Activated CD8-positive, alpha-beta memory T cell treated with anti-CD3 and anti-CD28 coated beads, Interleukin-2, amount 10 ng/mL, durations not matched to agents 7 days and 5 days (primary cell): Measurements from ENCODE around the gene MRTO4. TPM values are rescaled to one million over a fixed set of nuclear protein-coding genes. Genes with fewer than 3 reads are reported as not detected.
"Not testable (repeated sequence)": the region's sequence is repeated elsewhere in the genome, so short reads cannot be mapped to it uniquely, and the experiment has no call there.

Source experiments
- ATAC-seq: fragments of 150-1000 bp; cut with Tn5 transposase; one replicate; pipeline ENCODE4 v1.10.0; 2021; ENCODE audit warnings: moderate library complexity
- CTCF ChIA-PET: fragments of 350-600 bp; sonication (Branson Sonifier 250); formaldehyde crosslinking; loops from one replicate; lab custom pipeline; 2021; ENCODE audit warnings: antibody characterized with exemption; lab: Charles Lee
- DNase-seq: peaks from one replicate; pipeline ENCODE4 v3.0.0-alpha.2; 2020
- H3K27ac Mint-ChIP-seq: one replicate; pipeline ENCODE4 v1.8.0; 2021; ENCODE audit warnings: mild to moderate bottlenecking, mixed read lengths
- H3K27me3 Mint-ChIP-seq: one replicate; pipeline ENCODE4 v1.8.0; 2021; ENCODE audit warnings: mixed read lengths
- H3K36me3 Mint-ChIP-seq: one replicate; pipeline ENCODE4 v1.8.0; 2021; ENCODE audit warnings: mild to moderate bottlenecking, mixed read lengths
- H3K4me1 Mint-ChIP-seq: one replicate; pipeline ENCODE4 v1.8.0; 2021; ENCODE audit warnings: mixed read lengths
- H3K4me3 Mint-ChIP-seq: one replicate; pipeline ENCODE4 v1.8.0; 2021; ENCODE audit warnings: mild to moderate bottlenecking, moderate library complexity, mixed read lengths
- H3K9me3 Mint-ChIP-seq: one replicate; pipeline ENCODE4 v1.8.0; 2022; ENCODE audit warnings: low read depth, mixed read lengths
- total RNA-seq, 2 experiments: library from RNA; stranded (reverse); gene quantifications; one replicate each; pipeline ENCODE4 v1.2.3, GENCODE V29; 2021

The MRTO4 gene
- total RNA-seq, 2 experiments from 2014 or later = 36.2 to 59.3 TPM

DNA sequence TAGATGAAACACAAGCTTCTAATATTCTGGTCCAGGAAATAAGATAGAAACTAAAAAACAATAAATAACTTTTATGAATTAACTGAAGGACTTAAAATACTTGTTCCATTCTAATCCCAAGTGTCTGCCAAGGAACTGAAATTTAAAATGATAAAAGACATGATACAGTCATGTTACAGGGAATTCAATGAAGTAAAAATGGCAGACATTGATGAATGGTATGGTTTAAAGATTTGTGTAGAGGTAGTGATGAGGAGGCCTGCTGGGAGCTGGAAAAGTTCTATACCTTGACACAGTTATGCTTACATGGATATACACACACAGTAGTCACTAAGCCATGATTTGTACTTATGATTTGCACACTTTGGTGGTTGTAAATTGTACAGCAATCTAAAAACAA lies 39.4 kb upstream of the MRTO4 start:
- H3K4me1 Mint-ChIP-seq = peaks cover 67% of the 10 kb centered on the region
- ATAC-seq (no peak), DNase-seq (no peak)
- no peaks in the 10 kb centered on the region for H3K9me3 Mint-ChIP-seq
- peak overlapping the region; percentile 54 for H3K27ac Mint-ChIP-seq
- CTCF ChIA-PET = interaction anchor here (0.9 to 1.7 kb wide), 4 partner anchors 17 to 442 kb away, joined by 3 to 8 read pairs (median 3); no protein-coding TSS in a partner anchor
- peak overlapping the region; percentile 24 for H3K4me3 Mint-ChIP-seq
- peaks cover 23% of the 10 kb centered on the region for H3K36me3 Mint-ChIP-seq
- H3K27me3 Mint-ChIP-seq = no peaks in the 10 kb centered on the region

GRCh38 chr1:19213580-19213979 lies 38.0 kb upstream of the MRTO4 start:
- Mint-ChIP-seq H3K36me3 (peaks cover 32% of the 10 kb centered on the region), H3K4me3 (no peak overlapping the region), H3K27ac (no peak overlapping the region), H3K9me3 (no peaks in the 10 kb centered on the region), H3K27me3 (no peaks in the 10 kb centered on the region), H3K4me1 (peaks cover 59% of the 10 kb centered on the region)
- DNase-seq (no peak), ATAC-seq (no peak)
- CTCF ChIA-PET = interaction anchor here (1.1 kb wide), 1 partner anchor 27 kb away, joined by 4 read pairs; no protein-coding TSS in a partner anchor

DNA sequence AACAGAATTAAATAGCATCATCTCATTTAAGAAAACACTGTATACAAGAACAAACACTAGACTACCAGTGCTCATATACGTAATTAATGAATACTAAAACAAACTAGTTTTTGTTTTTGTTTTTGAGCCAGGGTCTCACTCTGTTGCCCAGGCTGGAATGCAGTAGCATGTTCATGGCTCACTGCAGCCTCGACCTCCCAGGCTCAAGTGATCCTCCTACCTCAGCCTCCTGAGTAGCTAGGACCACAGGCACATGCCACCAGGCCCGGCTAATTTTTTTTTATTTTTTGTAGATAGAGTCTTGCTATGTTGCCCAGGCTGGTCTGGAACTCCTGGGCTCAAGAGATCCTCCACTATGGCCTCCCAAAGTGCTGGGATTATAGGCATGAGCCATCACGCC lies 35.0 kb upstream of the MRTO4 start:
- DNase-seq, H3K27me3 Mint-ChIP-seq, ATAC-seq, H3K4me3 Mint-ChIP-seq, H3K9me3 Mint-ChIP-seq: not testable (repeated sequence)
- Mint-ChIP-seq H3K27ac (peak overlapping the region; percentile 7), H3K4me1 (peaks cover 43% of the 10 kb centered on the region), H3K36me3 (peaks cover 53% of the 10 kb centered on the region)
- CTCF ChIA-PET = interaction anchor here (1.1 to 1.5 kb wide), 2 partner anchors 273 to 437 kb away, joined by 3 read pairs; no protein-coding TSS in a partner anchor

DNA sequence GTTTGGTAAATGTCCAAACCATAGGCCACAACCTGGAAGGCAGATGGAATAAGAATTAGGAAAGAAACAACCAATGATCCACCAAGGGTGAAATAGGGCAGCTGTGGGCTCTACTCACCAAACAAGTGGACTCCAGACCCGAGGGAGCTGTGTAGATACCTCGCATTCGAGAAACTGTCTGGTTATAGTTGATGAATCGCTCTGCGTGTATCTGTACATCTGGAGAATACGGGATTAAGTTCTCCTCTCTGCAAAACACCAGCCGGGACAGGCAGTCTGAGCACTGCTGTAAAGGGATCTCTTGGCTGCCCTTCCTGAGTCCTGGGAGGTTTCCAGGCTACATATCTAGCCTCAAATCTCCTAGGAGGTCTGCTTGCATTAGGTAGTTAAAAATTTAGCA lies 32.2 kb upstream of the MRTO4 start:
- no peak for DNase-seq
- H3K27ac Mint-ChIP-seq = peak overlapping the region; percentile 9
- CTCF ChIA-PET = interaction anchor here (1.1 to 2.0 kb wide), 2 partner anchors 24 to 312 kb away, joined by 3 to 4 read pairs; no protein-coding TSS in a partner anchor
- H3K4me1 Mint-ChIP-seq = peaks cover 17% of the 10 kb centered on the region
- no peak for ATAC-seq
- H3K4me3 Mint-ChIP-seq = no peak overlapping the region
- peaks cover 58% of the 10 kb centered on the region for H3K36me3 Mint-ChIP-seq
- H3K9me3 Mint-ChIP-seq = no peaks in the 10 kb centered on the region
- no peaks in the 10 kb centered on the region for H3K27me3 Mint-ChIP-seq

GRCh38 chr1:19220080-19220846 lies 31.3 kb upstream of the MRTO4 start:
- Mint-ChIP-seq H3K4me1 (peaks cover 11% of the 10 kb centered on the region), H3K27ac (no peak overlapping the region), H3K27me3 (no peaks in the 10 kb centered on the region), H3K9me3 (no peaks in the 10 kb centered on the region), H3K36me3 (peaks cover 57% of the 10 kb centered on the region), H3K4me3 (no peak overlapping the region)
- DNase-seq (no peak), ATAC-seq (no peak)
- CTCF ChIA-PET = interaction anchor here (2.0 kb wide), 1 partner anchor 23 kb away, joined by 4 read pairs; no protein-coding TSS in a partner anchor

- H3K27ac Mint-ChIP-seq = no peak overlapping the region
- peaks cover 61% of the 10 kb centered on the region for H3K36me3 Mint-ChIP-seq
- no peak overlapping the region for H3K4me3 Mint-ChIP-seq
- H3K4me1 Mint-ChIP-seq = peaks cover 9% of the 10 kb centered on the region
- ATAC-seq (no peak), DNase-seq (no peak)
- no peaks in the 10 kb centered on the region for H3K27me3 Mint-ChIP-seq
- CTCF ChIA-PET = interaction anchor here (0.7 to 2.0 kb wide), 2 partner anchors 22 to 335 kb away, joined by 3 to 4 read pairs; no protein-coding TSS in a partner anchor
- no peaks in the 10 kb centered on the region for H3K9me3 Mint-ChIP-seq
Observed at GRCh38 chr1:19220991-19221390, 30.6 kb upstream of the MRTO4 start.

DNA sequence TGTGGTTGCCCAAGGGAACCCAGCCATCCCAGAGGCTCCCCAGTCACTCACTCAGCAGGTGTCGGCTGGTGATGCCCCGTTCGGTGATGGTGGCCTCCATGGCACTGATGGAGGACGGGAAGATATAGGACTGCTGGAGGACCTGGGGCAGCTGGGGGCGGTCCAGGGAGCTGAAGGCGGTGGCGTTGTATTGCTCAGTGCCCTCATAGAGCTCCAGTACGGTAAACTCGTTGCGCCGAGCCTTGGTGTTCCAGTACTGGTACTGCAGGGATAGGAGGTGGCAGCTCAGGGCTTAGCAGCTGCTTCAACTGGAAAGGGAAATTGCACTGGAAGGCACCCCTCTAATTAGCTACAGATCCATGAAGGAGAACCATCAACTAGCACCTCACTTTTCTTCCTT lies 29.0 kb upstream of the MRTO4 start:
- no peak for DNase-seq
- CTCF ChIA-PET = interaction anchor here (1.0 to 1.2 kb wide), 2 partner anchors 16 to 19 kb away, joined by 3 to 4 read pairs; no protein-coding TSS in a partner anchor
- H3K9me3 Mint-ChIP-seq = no peaks in the 10 kb centered on the region
- peaks cover 59% of the 10 kb centered on the region for H3K36me3 Mint-ChIP-seq
- no peak overlapping the region for H3K4me3 Mint-ChIP-seq
- H3K27ac Mint-ChIP-seq = no peak overlapping the region
- no peak for ATAC-seq
- H3K4me1 Mint-ChIP-seq = peaks cover 9% of the 10 kb centered on the region
- H3K27me3 Mint-ChIP-seq = no peaks in the 10 kb centered on the region

- ATAC-seq (no peak), DNase-seq (no peak)
- Mint-ChIP-seq H3K36me3 (peaks cover 55% of the 10 kb centered on the region), H3K4me3 (no peak overlapping the region), H3K27me3 (no peaks in the 10 kb centered on the region), H3K27ac (no peak overlapping the region), H3K9me3 (no peaks in the 10 kb centered on the region), H3K4me1 (peaks cover 9% of the 10 kb centered on the region)
- CTCF ChIA-PET = interaction anchor here (1.0 to 1.2 kb wide), 2 partner anchors 16 to 18 kb away, joined by 3 to 4 read pairs; no protein-coding TSS in a partner anchor
Observed at GRCh38 chr1:19222979-19223824, 28.4 kb upstream of the MRTO4 start.

GRCh38 chr1:19229229-19229628 lies 22.4 kb upstream of the MRTO4 start:
- CTCF ChIA-PET = interaction anchor here (2.2 kb wide), 1 partner anchor 12 kb away, joined by 5 read pairs; no protein-coding TSS in a partner anchor
- H3K27me3 Mint-ChIP-seq = no peaks in the 10 kb centered on the region
- H3K27ac Mint-ChIP-seq = no peak overlapping the region

GRCh38 chr1:19229828-19230325 lies 21.7 kb upstream of the MRTO4 start:
- no peaks in the 10 kb centered on the region for H3K27me3 Mint-ChIP-seq
- H3K27ac Mint-ChIP-seq = no peak overlapping the region
- CTCF ChIA-PET = interaction anchor here (2.2 kb wide), 1 partner anchor 11 kb away, joined by 5 read pairs; no protein-coding TSS in a partner anchor
- H3K4me3 Mint-ChIP-seq = no peak overlapping the region
- DNase-seq (no peak), ATAC-seq (no peak)
- peaks cover 31% of the 10 kb centered on the region for H3K36me3 Mint-ChIP-seq
- H3K9me3 Mint-ChIP-seq = no peaks in the 10 kb centered on the region
- peaks cover 6% of the 10 kb centered on the region for H3K4me1 Mint-ChIP-seq

More at GRCh38 chr1:19229229-19229628, 22.4 kb upstream of the MRTO4 start:
- Mint-ChIP-seq H3K4me1 (peaks cover 6% of the 10 kb centered on the region), H3K4me3 (no peak overlapping the region), H3K9me3 (no peaks in the 10 kb centered on the region), H3K36me3 (peaks cover 36% of the 10 kb centered on the region)
- no peak for DNase-seq
- ATAC-seq = no peak

DNA sequence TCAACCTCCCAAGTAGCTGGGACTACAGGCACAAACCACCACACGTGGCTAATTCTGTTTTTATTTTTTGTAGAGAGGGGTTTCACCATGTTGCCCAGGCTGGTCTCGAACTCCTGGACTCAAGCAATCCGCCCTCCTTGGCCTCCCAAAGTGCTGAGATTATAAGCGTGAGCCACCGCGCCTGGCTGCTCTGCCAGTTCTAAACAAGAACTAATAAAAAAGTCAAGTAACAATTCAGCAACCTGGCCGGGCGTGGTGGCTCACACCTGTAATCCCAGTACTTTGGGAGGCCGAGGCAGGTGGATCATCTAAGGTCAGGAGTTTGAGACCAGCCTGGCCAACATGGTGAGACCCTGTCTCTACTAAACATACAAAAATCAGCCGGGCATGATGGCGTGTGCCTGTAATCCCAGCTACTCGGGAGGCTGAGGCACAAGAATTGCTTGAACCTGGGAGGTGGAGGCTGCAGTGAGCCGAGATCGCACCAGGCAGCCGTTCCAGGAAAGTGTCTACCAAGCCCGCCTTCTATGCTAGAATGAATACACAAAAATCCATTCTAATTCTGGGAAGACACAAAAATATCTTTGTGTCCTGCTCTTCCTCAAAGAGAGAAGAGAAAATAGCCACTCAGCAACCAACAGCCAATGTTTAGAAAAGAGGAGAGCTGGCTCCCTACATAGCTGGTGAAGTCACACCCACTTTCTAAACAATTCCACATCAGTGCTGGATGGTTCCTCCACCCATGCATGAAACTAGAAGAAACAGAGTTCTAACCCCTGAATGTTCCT lies 19.7 kb upstream of the MRTO4 start:
- CTCF ChIA-PET = interaction anchor here (0.8 to 1.2 kb wide), 2 partner anchors 419 to 422 kb away, joined by 4 read pairs; no protein-coding TSS in a partner anchor
- peaks cover 30% of the 10 kb centered on the region for H3K36me3 Mint-ChIP-seq
- H3K9me3 Mint-ChIP-seq = not testable (repeated sequence)

GRCh38 chr1:19232524-19232846 lies 19.1 kb upstream of the MRTO4 start:
- peaks cover 3% of the 10 kb centered on the region for H3K4me1 Mint-ChIP-seq
- CTCF ChIA-PET = interaction anchor here (0.8 to 1.2 kb wide), 2 partner anchors 419 to 421 kb away, joined by 4 read pairs; no protein-coding TSS in a partner anchor
- H3K4me3 Mint-ChIP-seq = no peak overlapping the region
- H3K36me3 Mint-ChIP-seq = peaks cover 29% of the 10 kb centered on the region
- H3K27me3 Mint-ChIP-seq = no peaks in the 10 kb centered on the region
- ATAC-seq (no peak), DNase-seq (no peak)
- H3K27ac Mint-ChIP-seq = no peak overlapping the region
- H3K9me3 Mint-ChIP-seq = no peaks in the 10 kb centered on the region

More for the DNA sequence above, 19.7 kb upstream of the MRTO4 start:
- H3K4me1 Mint-ChIP-seq, H3K27ac Mint-ChIP-seq, ATAC-seq, H3K4me3 Mint-ChIP-seq, H3K27me3 Mint-ChIP-seq, DNase-seq: not testable (repeated sequence)
